ENCODE data around the gene TTC38. TPM values are rescaled to one million over a fixed set of nuclear protein-coding genes. Genes with fewer than 3 reads are reported as not detected.

The TTC38 gene
- total and polyA plus RNA-seq, 12 donors: 24.0 to 111 (median 39.7) TPM

- Histone ChIP-seq H3K27me3 (no peaks in the 10 kb centered on the region), H3K4me3 (no peak overlapping the region), H3K9me3 (replicated peaks in 1 of 3) (no peaks in the 10 kb centered on the region), H3K27ac (peak overlapping the region; percentile 73 to 95 (median 85)), H3K4me1 (replicated peaks in 1 of 2) (peaks cover 13 to 14% of the 10 kb centered on the region in 2 donors), H3K36me3 (replicated peaks in 1 of 2) (peaks cover 0 to 33% of the 10 kb centered on the region in 2 donors)
- DNase-seq: peak; percentile 76 to 90 (median 85)
- TF ChIP-seq CTCF (IDR thresholded peaks at IDR 0.05): no peak
- TF ChIP-seq POLR2A (IDR thresholded peaks at IDR 0.05): peak in 1 of 2 donors; percentile 59
- intact Hi-C loops (cut with DNase I): no loop called here
- WGBS, 4 donors: 47 to 56% (median 51%) methylated on average over 11 to 23 of the region's 23 CpGs
Observed at GRCh38 chr22:46224044-46224897, 43.5 kb upstream of the TTC38 start.

DNA sequence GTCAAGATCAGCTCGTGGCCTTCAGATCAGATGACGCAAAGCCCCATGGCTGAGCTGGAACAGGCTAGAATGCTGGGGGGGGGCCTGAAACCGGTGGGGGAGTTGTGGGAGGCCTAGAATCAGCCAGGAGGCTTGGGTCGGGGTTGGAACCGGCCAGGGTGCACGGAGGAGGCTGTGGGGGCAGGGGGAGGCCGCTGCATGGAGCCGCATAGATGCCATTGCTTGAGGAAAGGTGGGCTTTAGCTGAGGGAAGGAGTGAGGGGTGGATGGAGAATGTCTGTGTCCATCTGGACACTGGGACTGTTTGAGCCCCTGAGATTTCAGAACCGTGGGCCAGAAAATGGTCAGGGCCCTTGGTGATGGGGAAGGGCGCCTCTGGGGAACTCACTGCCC is 42.9 kb upstream of the TTC38 start:
- peaks cover 0 to 27% of the 10 kb centered on the region in 2 donors for H3K36me3 ChIP-seq (replicated peaks in 1 of 2)
- 39 to 58% (median 46%) methylated on average over 9 to 10 of the region's 10 CpGs for WGBS, 4 donors
- H3K4me3 ChIP-seq: no peak overlapping the region
- no peaks in the 10 kb centered on the region for H3K27me3 ChIP-seq
- intact Hi-C loops (cut with DNase I): no loop called here
- H3K9me3 ChIP-seq (replicated peaks in 1 of 3): no peaks in the 10 kb centered on the region
- TF ChIP-seq POLR2A (IDR thresholded peaks at IDR 0.05) (no peak), CTCF (IDR thresholded peaks at IDR 0.05) (no peak)
- peak; percentile 76 to 92 (median 89) for DNase-seq
- H3K27ac ChIP-seq: peak overlapping the region; percentile 73 to 95 (median 85)
- H3K4me1 ChIP-seq (replicated peaks in 1 of 2): peaks cover 13 to 14% of the 10 kb centered on the region in 2 donors

GRCh38 chr22:46225631-46226030 is 42.2 kb upstream of the TTC38 start:
- H3K36me3 ChIP-seq (replicated peaks in 1 of 2): peaks cover 0 to 20% of the 10 kb centered on the region in 2 donors
- no peak overlapping the region for H3K4me3 ChIP-seq
- no peak for DNase-seq
- intact Hi-C loops (cut with DNase I): no loop called here
- H3K27me3 ChIP-seq: no peaks in the 10 kb centered on the region
- H3K9me3 ChIP-seq (replicated peaks in 1 of 3): no peaks in the 10 kb centered on the region
- peak overlapping the region in 2 of 5 donors; percentile 91 to 95 for H3K27ac ChIP-seq
- 85 to 91% (median 89%) methylated on average over 7 of the region's 7 CpGs for WGBS, 4 donors
- H3K4me1 ChIP-seq (replicated peaks in 1 of 2): peaks cover 13 to 14% of the 10 kb centered on the region in 2 donors
- TF ChIP-seq POLR2A (IDR thresholded peaks at IDR 0.05): no peak
- no peak for TF ChIP-seq CTCF (IDR thresholded peaks at IDR 0.05)

- intact Hi-C loops (cut with DNase I): no loop called here
- no peak for TF ChIP-seq CTCF (IDR thresholded peaks at IDR 0.05)
- TF ChIP-seq POLR2A (IDR thresholded peaks at IDR 0.05): no peak
- 90 to 93% (median 92%) methylated on average over 7 of the region's 7 CpGs for WGBS, 4 donors
- H3K27ac ChIP-seq: no peak overlapping the region
- H3K9me3 ChIP-seq (replicated peaks in 1 of 3): no peaks in the 10 kb centered on the region
- H3K36me3 ChIP-seq (replicated peaks in 1 of 2): peaks cover 0 to 12% of the 10 kb centered on the region in 2 donors
- H3K4me1 ChIP-seq (replicated peaks in 1 of 2): peaks cover 13 to 14% of the 10 kb centered on the region in 2 donors
- DNase-seq: no peak
- no peak overlapping the region for H3K4me3 ChIP-seq
- H3K27me3 ChIP-seq: no peaks in the 10 kb centered on the region
Observed at GRCh38 chr22:46226577-46226976, 41.2 kb upstream of the TTC38 start.
